ENCODE data around the gene CELF5.

The CELF5 gene

GRCh38 chr19:3270902-3271301, 46.4 kb downstream of the CELF5 start:
- peaks cover 77% of the 10 kb centered on the region for H3K27me3 ChIP-seq (replicated peaks; ENCODE audit: control insufficient read depth, insufficient read depth, low read length)
- DNase-seq (ENCODE audit: low read depth), result peak; percentile 13
- H3K4me1 ChIP-seq (ENCODE audit: control insufficient read depth, insufficient read depth, low read length), result no peaks in the 10 kb centered on the region
- no peaks in the 10 kb centered on the region for H3K36me3 ChIP-seq (ENCODE audit: control insufficient read depth, insufficient read depth, low read length, severe bottlenecking)
- peaks cover 9% of the 10 kb centered on the region for H3K9me3 ChIP-seq (ENCODE audit: control insufficient read depth, low read length)
- no peak overlapping the region for H3K4me3 ChIP-seq (ENCODE audit: low read length)
- H3K9ac ChIP-seq (ENCODE audit: low read length), result no peak overlapping the region

GRCh38 chr19:3272401-3272931, 48.0 kb downstream of the CELF5 start:
- DNase-seq (ENCODE audit: low read depth), result no peak
- no peak overlapping the region for H3K4me3 ChIP-seq (ENCODE audit: low read length)

GRCh38 chr19:3272952-3273351, 48.5 kb downstream of the CELF5 start:
- no peak overlapping the region for H3K9ac ChIP-seq (ENCODE audit: low read length)
- peaks cover 69% of the 10 kb centered on the region for H3K27me3 ChIP-seq (replicated peaks; ENCODE audit: control insufficient read depth, insufficient read depth, low read length)

More at GRCh38 chr19:3272401-3272931, 48.0 kb downstream of the CELF5 start:
- Histone ChIP-seq H3K9ac (ENCODE audit: low read length) (no peak overlapping the region), H3K27me3 (replicated peaks; ENCODE audit: control insufficient read depth, insufficient read depth, low read length) (peaks cover 65% of the 10 kb centered on the region), H3K9me3 (ENCODE audit: control insufficient read depth, low read length) (peaks cover 9% of the 10 kb centered on the region), H3K36me3 (ENCODE audit: control insufficient read depth, insufficient read depth, low read length, severe bottlenecking) (no peaks in the 10 kb centered on the region), H3K4me1 (ENCODE audit: control insufficient read depth, insufficient read depth, low read length) (no peaks in the 10 kb centered on the region)

GRCh38 chr19:3274245-3274941, 49.9 kb downstream of the CELF5 start:
- H3K4me3 ChIP-seq (ENCODE audit: low read length), result no peak overlapping the region
- no peaks in the 10 kb centered on the region for H3K36me3 ChIP-seq (ENCODE audit: control insufficient read depth, insufficient read depth, low read length, severe bottlenecking)
- no peak for DNase-seq (ENCODE audit: low read depth)
- H3K27me3 ChIP-seq (replicated peaks; ENCODE audit: control insufficient read depth, insufficient read depth, low read length), result peaks cover 58% of the 10 kb centered on the region
- peaks cover 9% of the 10 kb centered on the region for H3K9me3 ChIP-seq (ENCODE audit: control insufficient read depth, low read length)
- H3K9ac ChIP-seq (ENCODE audit: low read length), result no peak overlapping the region
- no peaks in the 10 kb centered on the region for H3K4me1 ChIP-seq (ENCODE audit: control insufficient read depth, insufficient read depth, low read length)

More at GRCh38 chr19:3272952-3273351, 48.5 kb downstream of the CELF5 start:
- no peak overlapping the region for H3K4me3 ChIP-seq (ENCODE audit: low read length)
- DNase-seq (ENCODE audit: low read depth), result no peak
- no peaks in the 10 kb centered on the region for H3K36me3 ChIP-seq (ENCODE audit: control insufficient read depth, insufficient read depth, low read length, severe bottlenecking)
- no peaks in the 10 kb centered on the region for H3K4me1 ChIP-seq (ENCODE audit: control insufficient read depth, insufficient read depth, low read length)
- peaks cover 9% of the 10 kb centered on the region for H3K9me3 ChIP-seq (ENCODE audit: control insufficient read depth, low read length)

GRCh38 chr19:3274942-3275582, 50.6 kb downstream of the CELF5 start:
- peaks cover 55% of the 10 kb centered on the region for H3K27me3 ChIP-seq (replicated peaks; ENCODE audit: control insufficient read depth, insufficient read depth, low read length)
- H3K36me3 ChIP-seq (ENCODE audit: control insufficient read depth, insufficient read depth, low read length, severe bottlenecking), result no peaks in the 10 kb centered on the region
- H3K4me1 ChIP-seq (ENCODE audit: control insufficient read depth, insufficient read depth, low read length), result no peaks in the 10 kb centered on the region
- peaks cover 9% of the 10 kb centered on the region for H3K9me3 ChIP-seq (ENCODE audit: control insufficient read depth, low read length)
- no peak overlapping the region for H3K9ac ChIP-seq (ENCODE audit: low read length)
- no peak overlapping the region for H3K4me3 ChIP-seq (ENCODE audit: low read length)
- peak; percentile 14 for DNase-seq (ENCODE audit: low read depth)

- Histone ChIP-seq H3K4me1 (ENCODE audit: control insufficient read depth, insufficient read depth, low read length) (no peaks in the 10 kb centered on the region), H3K9me3 (ENCODE audit: control insufficient read depth, low read length) (peaks cover 9% of the 10 kb centered on the region), H3K27me3 (replicated peaks; ENCODE audit: control insufficient read depth, insufficient read depth, low read length) (peaks cover 57% of the 10 kb centered on the region), H3K36me3 (ENCODE audit: control insufficient read depth, insufficient read depth, low read length, severe bottlenecking) (no peaks in the 10 kb centered on the region), H3K9ac (ENCODE audit: low read length) (no peak overlapping the region), H3K4me3 (ENCODE audit: low read length) (no peak overlapping the region)
- DNase-seq (ENCODE audit: low read depth), result peak; percentile 92
Observed at GRCh38 chr19:3275583-3276340, 51.3 kb downstream of the CELF5 start.

- DNase-seq (ENCODE audit: low read depth), result no peak
Observed at GRCh38 chr19:3276341-3276799, 51.9 kb downstream of the CELF5 start.

GRCh38 chr19:3277649-3278048, 53.2 kb downstream of the CELF5 start:
- Histone ChIP-seq H3K9me3 (ENCODE audit: control insufficient read depth, low read length) (peaks cover 9% of the 10 kb centered on the region), H3K9ac (ENCODE audit: low read length) (no peak overlapping the region), H3K4me3 (ENCODE audit: low read length) (no peak overlapping the region), H3K27me3 (replicated peaks; ENCODE audit: control insufficient read depth, insufficient read depth, low read length) (peaks cover 59% of the 10 kb centered on the region), H3K4me1 (ENCODE audit: control insufficient read depth, insufficient read depth, low read length) (no peaks in the 10 kb centered on the region), H3K36me3 (ENCODE audit: control insufficient read depth, insufficient read depth, low read length, severe bottlenecking) (no peaks in the 10 kb centered on the region)
- no peak for DNase-seq (ENCODE audit: low read depth)

More at GRCh38 chr19:3276341-3276799, 51.9 kb downstream of the CELF5 start:
- Histone ChIP-seq H3K4me3 (ENCODE audit: low read length) (no peak overlapping the region), H3K9me3 (ENCODE audit: control insufficient read depth, low read length) (peaks cover 9% of the 10 kb centered on the region), H3K36me3 (ENCODE audit: control insufficient read depth, insufficient read depth, low read length, severe bottlenecking) (no peaks in the 10 kb centered on the region), H3K27me3 (replicated peaks; ENCODE audit: control insufficient read depth, insufficient read depth, low read length) (peaks cover 59% of the 10 kb centered on the region), H3K9ac (ENCODE audit: low read length) (no peak overlapping the region), H3K4me1 (ENCODE audit: control insufficient read depth, insufficient read depth, low read length) (no peaks in the 10 kb centered on the region)

GRCh38 chr19:3278294-3278693, 53.8 kb downstream of the CELF5 start:
- DNase-seq (ENCODE audit: low read depth), result no peak
- H3K9me3 ChIP-seq (ENCODE audit: control insufficient read depth, low read length), result peaks cover 2% of the 10 kb centered on the region
- peaks cover 59% of the 10 kb centered on the region for H3K27me3 ChIP-seq (replicated peaks; ENCODE audit: control insufficient read depth, insufficient read depth, low read length)
- no peaks in the 10 kb centered on the region for H3K36me3 ChIP-seq (ENCODE audit: control insufficient read depth, insufficient read depth, low read length, severe bottlenecking)
- H3K4me3 ChIP-seq (ENCODE audit: low read length), result no peak overlapping the region
- H3K4me1 ChIP-seq (ENCODE audit: control insufficient read depth, insufficient read depth, low read length), result no peaks in the 10 kb centered on the region
- H3K9ac ChIP-seq (ENCODE audit: low read length), result no peak overlapping the region

- no peak overlapping the region for H3K9ac ChIP-seq (ENCODE audit: low read length)
- no peaks in the 10 kb centered on the region for H3K4me1 ChIP-seq (ENCODE audit: control insufficient read depth, insufficient read depth, low read length)
- H3K36me3 ChIP-seq (ENCODE audit: control insufficient read depth, insufficient read depth, low read length, severe bottlenecking), result no peaks in the 10 kb centered on the region
- DNase-seq (ENCODE audit: low read depth), result no peak
- H3K27me3 ChIP-seq (replicated peaks; ENCODE audit: control insufficient read depth, insufficient read depth, low read length), result peaks cover 59% of the 10 kb centered on the region
- no peaks in the 10 kb centered on the region for H3K9me3 ChIP-seq (ENCODE audit: control insufficient read depth, low read length)
- H3K4me3 ChIP-seq (ENCODE audit: low read length), result no peak overlapping the region
Observed at GRCh38 chr19:3278749-3279148, 54.3 kb downstream of the CELF5 start.

GRCh38 chr19:3279306-3279705, 54.8 kb downstream of the CELF5 start:
- Histone ChIP-seq H3K27me3 (replicated peaks; ENCODE audit: control insufficient read depth, insufficient read depth, low read length) (peaks cover 60% of the 10 kb centered on the region), H3K36me3 (ENCODE audit: control insufficient read depth, insufficient read depth, low read length, severe bottlenecking) (no peaks in the 10 kb centered on the region), H3K9ac (ENCODE audit: low read length) (no peak overlapping the region), H3K4me1 (ENCODE audit: control insufficient read depth, insufficient read depth, low read length) (no peaks in the 10 kb centered on the region), H3K9me3 (ENCODE audit: control insufficient read depth, low read length) (no peaks in the 10 kb centered on the region), H3K4me3 (ENCODE audit: low read length) (no peak overlapping the region)
- no peak for DNase-seq (ENCODE audit: low read depth)
